CD4-positive, alpha-beta T cell (primary cell): ENCODE results near the gene CFAP43. TPM values are rescaled to one million over a fixed set of nuclear protein-coding genes. Genes with fewer than 3 reads are reported as not detected.

Experiments
- ATAC-seq: fragments of 200-7000 bp; cut with Tn5 transposase; one replicate; pipeline ENCODE4 v1.10.0; 2022; ENCODE audit warnings: mild to moderate bottlenecking; ENCODE audit not compliant: poor library complexity
- CTCF ChIA-PET: fragments of 350-600 bp; sonication (Branson Sonifier 250); formaldehyde crosslinking; loops from one replicate; lab custom pipeline; 2021; ENCODE audit warnings: antibody characterized with exemption, inconsistent platforms; lab: Charles Lee
- POLR2A ChIA-PET: fragments of 350-600 bp; sonication (Branson Sonifier 250); formaldehyde crosslinking; loops from one replicate; lab custom pipeline; 2021; ENCODE audit warnings: antibody characterized with exemption, inconsistent platforms; lab: Charles Lee
- DNase-seq, 14 experiments: peaks; one replicate each; pipeline ENCODE4 v3.0.0-alpha.2; 2013 to 2020; ENCODE audit warnings: mixed read lengths in 2 of 14
- H3K27ac ChIP-seq, 2 donors: one replicate each; pipeline versions ENCODE4 v1.5.1 to v1.7.0; 2013; ENCODE audit warnings: low read length in 2 of 2, low read depth in 1 of 2, mild to moderate bottlenecking in 1 of 2
- H3K27me3 ChIP-seq, 2 experiments: 1 replicate in 1 of 2; 2 replicates in 1 of 2; pipeline versions ENCODE4 v1.6.1 to v1.7.0; 2013; ENCODE audit warnings: low read length in 2 of 2, control low read depth in 1 of 2, mild to moderate bottlenecking in 1 of 2, moderate library complexity in 1 of 2; ENCODE audit not compliant: insufficient read depth in 2 of 2, control insufficient read depth in 1 of 2
- H3K36me3 ChIP-seq: one replicate; pipeline ENCODE4 v1.6.1; 2013; ENCODE audit warnings: low read length, control low read depth; ENCODE audit not compliant: insufficient read depth
- H3K4me1 ChIP-seq: one replicate; pipeline ENCODE4 v1.6.1; 2013; ENCODE audit warnings: low read length, control low read depth; ENCODE audit not compliant: insufficient read depth
- H3K4me3 ChIP-seq: one replicate; pipeline ENCODE4 v1.5.1; 2013; ENCODE audit warnings: mild to moderate bottlenecking, low read length, moderate library complexity
- H3K9me3 ChIP-seq, 2 experiments: 1 replicate in 1 of 2; 2 replicates in 1 of 2; pipeline versions ENCODE4 v1.6.1 to v1.7.0; 2013; ENCODE audit warnings: low read length in 2 of 2, mild to moderate bottlenecking in 2 of 2, control low read depth in 1 of 2, moderate library complexity in 1 of 2; ENCODE audit not compliant: control insufficient read depth in 1 of 2, insufficient read depth in 1 of 2
- H3K27ac Mint-ChIP-seq: one replicate; pipeline ENCODE4 v1.8.0; 2020; ENCODE audit warnings: mixed read lengths
- H3K27me3 Mint-ChIP-seq: one replicate; pipeline ENCODE4 v1.8.0; 2021; ENCODE audit warnings: mixed read lengths
- H3K36me3 Mint-ChIP-seq: one replicate; pipeline ENCODE4 v1.8.0; 2021; ENCODE audit warnings: low read depth, mixed read lengths
- H3K4me1 Mint-ChIP-seq: one replicate; pipeline ENCODE4 v1.8.0; 2021; ENCODE audit warnings: low read depth, mixed read lengths
- H3K4me3 Mint-ChIP-seq: one replicate; pipeline ENCODE4 v1.8.0; 2020; ENCODE audit warnings: mild to moderate bottlenecking, mixed read lengths
- H3K9me3 Mint-ChIP-seq: one replicate; pipeline ENCODE4 v1.8.0; 2020; ENCODE audit warnings: mixed read lengths
- CTCF ChIP-seq: fragments of 200-600 bp; IDR thresholded peaks from one replicate; pipeline ENCODE4 v1.8.0; 2022; ENCODE audit warnings: antibody characterized with exemption, mild to moderate bottlenecking
- intact Hi-C, 2 experiments: fragments of 100-400 bp; cut with DNase I in 1 of 2; cut with micrococcal nuclease in 1 of 2; formaldehyde crosslinking; loops; one replicate each; pipeline versions ENCODE4 v1.15.1 to v1.9.0; 2023 to 2025; cut with DNase I, micrococcal nuclease
- total RNA-seq, 174 experiments: library from RNA in 2 of 174; stranded (reverse) in 2 of 174; gene quantifications; one replicate each; pipeline ENCODE4 v1.2.3 and lab custom pipeline; 2021 to 2026

CFAP43 gene
- total RNA-seq, 2 experiments from 2014 or later = not detected

- intact Hi-C loops = loop anchor here (1.0 to 5.0 kb wide), 5 partner anchors 12 to 351 kb away; partner anchors contain the start of genes STN1 (in 2 of the 2), CFAP43 (in 1 of the 2) and ITPRIP (in 1 of the 2)
- Histone ChIP-seq H3K9me3 (no peaks in the 10 kb centered on the region), H3K36me3 (peaks cover 33% of the 10 kb centered on the region), H3K4me3 (peak overlapping the region; percentile 84), H3K27ac (peak overlapping the region; percentile 92), H3K4me1 (peaks cover 24% of the 10 kb centered on the region), H3K27me3 (no peaks in the 10 kb centered on the region)
- peaks cover 53% of the 10 kb centered on the region for H3K4me1 Mint-ChIP-seq
- no peak for DNase-seq
- peaks cover 55% of the 10 kb centered on the region for H3K36me3 Mint-ChIP-seq
- no peak for TF ChIP-seq CTCF
- peak overlapping the region; percentile 93 for H3K27ac Mint-ChIP-seq
- ATAC-seq = no peak
- no peaks in the 10 kb centered on the region for H3K27me3 Mint-ChIP-seq
- ChIA-PET CTCF (interaction anchor here (1.0 kb wide), 1 partner anchor 12 kb away, joined by 3 read pairs; no protein-coding TSS in a partner anchor), POLR2A (interaction anchor here (1.0 to 7.4 kb wide), 13 partner anchors 7 to 147 kb away, joined by 3 to 102 read pairs (median 5); partner anchors contain the start of genes CFAP43, GSTO1, ITPRIP and SFR1)
- no peaks in the 10 kb centered on the region for H3K9me3 Mint-ChIP-seq
- H3K4me3 Mint-ChIP-seq = peak overlapping the region; percentile 94
Observed at GRCh38 chr10:104268405-104268712, 36.2 kb upstream of the CFAP43 start.

GRCh38 chr10:104267721-104268404, 35.7 kb upstream of the CFAP43 start:
- ATAC-seq (no peak), DNase-seq (no peak)
- H3K9me3 ChIP-seq = no peaks in the 10 kb centered on the region
- H3K27me3 ChIP-seq = no peaks in the 10 kb centered on the region
- peaks cover 24% of the 10 kb centered on the region for H3K4me1 ChIP-seq
- peak overlapping the region; percentile 94 for H3K4me3 Mint-ChIP-seq
- peaks cover 53% of the 10 kb centered on the region for H3K4me1 Mint-ChIP-seq
- peaks cover 56% of the 10 kb centered on the region for H3K36me3 Mint-ChIP-seq
- intact Hi-C loops = loop anchor here (1.0 to 5.0 kb wide), 6 partner anchors 12 to 351 kb away; partner anchors contain the start of genes CFAP43 (in 2 of the 2), STN1 (in 2 of the 2) and ITPRIP (in 1 of the 2)
- H3K27me3 Mint-ChIP-seq = no peaks in the 10 kb centered on the region
- CTCF ChIA-PET = interaction anchor here (1.3 to 1.6 kb wide), 2 partner anchors 11 to 86 kb away, joined by 4 to 5 read pairs; partner anchors contain the start of gene CFAP58
- H3K9me3 Mint-ChIP-seq = no peaks in the 10 kb centered on the region
- H3K4me3 ChIP-seq = peak overlapping the region; percentile 84
- POLR2A ChIA-PET = interaction anchor here (0.9 to 7.4 kb wide), 2 partner anchors 11 to 86 kb away, joined by 5 to 102 read pairs; partner anchors contain the start of genes CFAP58 and GSTO1
- no peak for TF ChIP-seq CTCF
- peak overlapping the region; percentile 93 for H3K27ac Mint-ChIP-seq
- H3K36me3 ChIP-seq = peaks cover 37% of the 10 kb centered on the region
- H3K27ac ChIP-seq = peak overlapping the region; percentile 92

GRCh38 chr10:104264783-104265182, 32.6 kb upstream of the CFAP43 start:
- no peak overlapping the region for H3K27ac ChIP-seq
- H3K36me3 Mint-ChIP-seq = peaks cover 78% of the 10 kb centered on the region
- H3K9me3 Mint-ChIP-seq = no peaks in the 10 kb centered on the region
- H3K27me3 Mint-ChIP-seq = no peaks in the 10 kb centered on the region
- H3K4me3 Mint-ChIP-seq = no peak overlapping the region
- intact Hi-C loops = loop anchor here in 1 of 2 experiments (5.0 kb wide), 1 partner anchor 347 kb away; the partner anchor contains the start of gene STN1
- no peaks in the 10 kb centered on the region for H3K27me3 ChIP-seq
- POLR2A ChIA-PET = interaction anchor here (2.0 to 7.4 kb wide), 2 partner anchors 8 to 10 kb away, joined by 6 to 102 read pairs; partner anchors contain the start of gene GSTO1
- H3K4me1 ChIP-seq = peaks cover 36% of the 10 kb centered on the region
- ATAC-seq = no peak
- TF ChIP-seq CTCF = no peak
- H3K9me3 ChIP-seq = no peaks in the 10 kb centered on the region
- CTCF ChIA-PET = interaction anchor here (1.5 to 4.6 kb wide), 2 partner anchors 9 to 41 kb away, joined by 4 to 20 read pairs; no protein-coding TSS in a partner anchor
- no peak overlapping the region for H3K4me3 ChIP-seq
- H3K4me1 Mint-ChIP-seq = peaks cover 69% of the 10 kb centered on the region
- DNase-seq = no peak
- H3K36me3 ChIP-seq = peaks cover 66% of the 10 kb centered on the region
- H3K27ac Mint-ChIP-seq = peak overlapping the region; percentile 11
